ENCODE measurements around the gene HAPSTR1.

HAPSTR1 gene

DNA sequence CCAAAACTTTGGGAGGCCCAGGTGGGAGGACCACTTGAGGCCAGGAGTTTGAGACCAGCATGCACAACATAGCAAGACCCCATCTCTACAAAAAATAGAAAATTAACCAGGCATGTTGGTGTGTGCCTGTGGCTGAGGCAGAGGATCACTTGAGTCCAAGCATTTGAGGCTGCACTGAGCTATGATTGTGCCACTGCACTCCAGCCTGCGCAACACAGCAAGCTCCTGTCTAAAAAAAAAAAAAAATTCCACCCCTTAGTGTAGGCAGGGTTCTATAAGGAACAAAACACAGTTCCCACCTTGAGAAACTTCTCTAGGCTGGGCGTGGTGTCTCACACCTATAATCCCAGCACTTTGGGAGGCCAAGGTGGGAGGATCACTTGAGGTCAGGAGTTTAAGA, 36.3 kb upstream of the HAPSTR1 start:
- ChIA-PET CTCF (no interaction called here), POLR2A (no interaction called here)
- DNase-seq (ENCODE audit: extremely low spot score): no peak
- TF ChIP-seq FOXM1 (IDR thresholded peaks at IDR 0.05; ENCODE audit: borderline replicate concordance) (no peak), LEF1 (IDR thresholded peaks at IDR 0.05; ENCODE audit: borderline replicate concordance) (no peak), NFRKB (IDR thresholded peaks at IDR 0.05) (no peak), HDGF (IDR thresholded peaks at IDR 0.05; ENCODE audit: borderline replicate concordance) (no peak), ARNT (IDR thresholded peaks at IDR 0.05) (no peak)
- TF ChIP-seq, protein P1, sequence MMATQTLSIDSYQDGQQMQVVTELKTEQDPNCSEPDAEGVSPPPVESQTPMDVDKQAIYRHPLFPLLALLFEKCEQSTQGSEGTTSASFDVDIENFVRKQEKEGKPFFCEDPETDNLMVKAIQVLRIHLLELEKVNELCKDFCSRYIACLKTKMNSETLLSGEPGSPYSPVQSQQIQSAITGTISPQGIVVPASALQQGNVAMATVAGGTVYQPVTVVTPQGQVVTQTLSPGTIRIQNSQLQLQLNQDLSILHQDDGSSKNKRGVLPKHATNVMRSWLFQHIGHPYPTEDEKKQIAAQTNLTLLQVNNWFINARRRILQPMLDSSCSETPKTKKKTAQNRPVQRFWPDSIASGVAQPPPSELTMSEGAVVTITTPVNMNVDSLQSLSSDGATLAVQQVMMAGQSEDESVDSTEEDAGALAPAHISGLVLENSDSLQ (IDR thresholded peaks at IDR 0.05): no peak

DNA sequence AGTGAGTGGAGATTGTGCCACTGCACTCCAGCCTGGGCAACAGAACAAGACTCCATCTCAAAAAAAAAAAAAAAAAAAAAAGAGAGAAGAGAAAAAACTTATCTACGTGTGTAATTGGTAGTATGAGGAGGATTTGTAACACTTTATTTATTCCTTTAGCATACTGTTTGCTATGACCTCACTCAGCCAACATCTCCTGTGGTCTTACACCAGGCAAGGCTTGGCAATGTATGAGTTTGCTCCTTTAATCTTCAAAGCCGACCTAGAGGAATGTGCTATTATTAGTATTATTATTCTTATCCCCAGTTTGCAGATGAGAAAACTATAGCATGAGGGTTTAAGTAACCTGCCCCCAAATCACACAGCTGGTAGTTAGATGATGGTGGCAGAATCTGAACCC, 35.8 kb upstream of the HAPSTR1 start:
- CTCF ChIA-PET: no interaction called here
- DNase-seq (ENCODE audit: extremely low spot score): no peak
- POLR2A ChIA-PET: no interaction called here
- TF ChIP-seq CTBP1 (IDR thresholded peaks at IDR 0.05; ENCODE audit: borderline replicate concordance) (no peak), SP1 (IDR thresholded peaks at IDR 0.05) (no peak), BHLHE40 (IDR thresholded peaks at IDR 0.05; ENCODE audit: borderline replicate concordance) (no peak), FOXK2 (IDR thresholded peaks at IDR 0.05) (no peak), LEF1 (IDR thresholded peaks at IDR 0.05; ENCODE audit: borderline replicate concordance) (no peak), NFRKB (IDR thresholded peaks at IDR 0.05) (no peak), ELF4 (IDR thresholded peaks at IDR 0.05) (no peak), SUZ12 (IDR thresholded peaks at IDR 0.05) (no peak), ARNT (IDR thresholded peaks at IDR 0.05) (no peak), FOXA1 (IDR thresholded peaks at IDR 0.05) (no peak), L3MBTL2 (conservative IDR thresholded peaks at IDR 0.05) (no peak), FOXM1 (IDR thresholded peaks at IDR 0.05; ENCODE audit: borderline replicate concordance) (no peak), TARDBP (IDR thresholded peaks at IDR 0.05) (no peak), ZNF384 (IDR thresholded peaks at IDR 0.05) (no peak), HDGF (IDR thresholded peaks at IDR 0.05; ENCODE audit: borderline replicate concordance) (no peak)
- TF ChIP-seq, protein P1 (IDR thresholded peaks at IDR 0.05): no peak

DNA sequence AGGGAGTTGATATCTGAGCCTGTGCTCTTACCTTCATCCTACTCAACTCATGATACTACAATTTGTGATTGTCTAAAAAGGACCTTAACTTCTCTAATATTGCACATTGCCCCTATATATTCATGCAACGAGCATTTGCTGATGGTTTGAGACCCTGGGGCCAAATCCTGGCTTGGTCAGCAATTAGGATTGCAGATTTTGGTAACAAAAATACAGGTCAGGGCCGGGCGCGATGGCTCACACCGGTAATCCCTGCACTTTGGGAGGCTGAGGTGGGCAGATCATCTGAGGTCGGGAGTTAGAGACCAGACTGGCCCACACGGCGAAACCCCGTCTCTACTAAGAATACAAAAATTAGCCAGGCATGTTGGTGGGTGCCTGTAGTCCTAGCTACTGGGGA, 35.4 kb upstream of the HAPSTR1 start:
- TF ChIP-seq NFRKB (IDR thresholded peaks at IDR 0.05) (no peak), SP1 (IDR thresholded peaks at IDR 0.05) (no peak), HDGF (IDR thresholded peaks at IDR 0.05; ENCODE audit: borderline replicate concordance) (no peak), SUZ12 (IDR thresholded peaks at IDR 0.05) (no peak), FOXK2 (IDR thresholded peaks at IDR 0.05) (no peak), BHLHE40 (IDR thresholded peaks at IDR 0.05; ENCODE audit: borderline replicate concordance) (no peak), CTBP1 (IDR thresholded peaks at IDR 0.05; ENCODE audit: borderline replicate concordance) (no peak), ZNF384 (IDR thresholded peaks at IDR 0.05) (no peak), L3MBTL2 (conservative IDR thresholded peaks at IDR 0.05) (no peak), ARNT (IDR thresholded peaks at IDR 0.05) (no peak), ELF4 (IDR thresholded peaks at IDR 0.05) (no peak), FOXA1 (IDR thresholded peaks at IDR 0.05) (no peak), TARDBP (IDR thresholded peaks at IDR 0.05) (no peak)
- TF ChIP-seq, protein P1 (IDR thresholded peaks at IDR 0.05): no peak
- DNase-seq (ENCODE audit: extremely low spot score): no peak
- POLR2A ChIA-PET: no interaction called here
- CTCF ChIA-PET: no interaction called here

DNA sequence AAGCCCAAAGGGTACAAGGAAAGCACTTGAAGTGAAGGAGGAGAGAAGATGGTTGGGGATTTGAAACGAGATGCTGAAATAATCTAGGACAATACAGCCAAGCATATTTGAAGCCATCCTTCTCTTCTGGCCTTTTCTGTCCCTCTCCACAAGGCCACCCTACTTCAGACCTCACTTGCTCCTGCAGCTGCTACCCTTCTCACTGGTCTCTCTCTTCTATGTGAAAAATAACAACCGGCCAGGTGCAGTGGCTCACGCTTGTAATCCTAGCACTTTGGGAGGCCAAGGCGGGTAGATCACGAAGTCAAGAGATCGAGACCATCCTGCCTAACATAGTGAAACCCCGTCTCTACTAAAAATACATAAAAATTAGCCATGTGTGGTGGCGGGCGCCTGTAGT, 33.2 kb upstream of the HAPSTR1 start:
- DNase-seq (ENCODE audit: extremely low spot score): no peak
- CTCF ChIA-PET: no interaction called here
- POLR2A ChIA-PET: interaction anchor here (1.4 kb wide), 1 partner anchor 33 kb away, joined by 3 read pairs; the partner anchor contains the start of gene HAPSTR1
- no peak for TF ChIP-seq CTBP1 (IDR thresholded peaks at IDR 0.05; ENCODE audit: borderline replicate concordance)
- TF ChIP-seq FOXK2 (IDR thresholded peaks at IDR 0.05): no peak
- TF ChIP-seq BHLHE40 (IDR thresholded peaks at IDR 0.05; ENCODE audit: borderline replicate concordance): no peak
- TF ChIP-seq ZNF384 (IDR thresholded peaks at IDR 0.05): no peak
- TF ChIP-seq, protein P1 (IDR thresholded peaks at IDR 0.05): no peak
- no peak for TF ChIP-seq FOXM1 (IDR thresholded peaks at IDR 0.05; ENCODE audit: borderline replicate concordance)
- no peak for TF ChIP-seq FOXA1 (IDR thresholded peaks at IDR 0.05)
- TF ChIP-seq NFRKB (IDR thresholded peaks at IDR 0.05): no peak
- TF ChIP-seq LEF1 (IDR thresholded peaks at IDR 0.05; ENCODE audit: borderline replicate concordance): no peak
- no peak for TF ChIP-seq ARNT (IDR thresholded peaks at IDR 0.05)
- TF ChIP-seq ELF4 (IDR thresholded peaks at IDR 0.05): no peak
- no peak for TF ChIP-seq HDGF (IDR thresholded peaks at IDR 0.05; ENCODE audit: borderline replicate concordance)
- TF ChIP-seq L3MBTL2 (conservative IDR thresholded peaks at IDR 0.05): no peak
- TF ChIP-seq SP1 (IDR thresholded peaks at IDR 0.05): no peak
- no peak for TF ChIP-seq TARDBP (IDR thresholded peaks at IDR 0.05)
- no peak for TF ChIP-seq SUZ12 (IDR thresholded peaks at IDR 0.05)

DNA sequence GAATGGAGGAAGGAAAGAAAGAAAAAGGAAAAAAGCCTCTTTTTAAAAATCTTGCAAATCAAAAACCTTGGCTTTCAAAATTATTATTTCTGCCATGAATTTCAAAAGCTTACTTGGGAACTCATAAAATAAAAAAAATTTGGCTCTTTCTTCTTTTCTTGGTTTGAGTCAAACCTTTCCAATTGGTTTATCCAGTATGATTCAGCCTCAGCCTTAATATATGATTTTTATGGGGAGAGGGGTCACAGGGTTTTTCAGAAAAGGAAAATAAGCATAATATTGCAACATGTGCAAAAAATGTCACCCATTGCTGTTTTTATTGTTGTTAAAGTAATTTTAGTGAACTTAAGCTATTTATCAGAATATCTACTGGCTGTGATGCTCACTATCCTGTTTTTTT, 31.2 kb upstream of the HAPSTR1 start:
- ChIA-PET CTCF (interaction anchor here (1.7 kb wide), 1 partner anchor 10 kb away, joined by 3 read pairs; no protein-coding TSS in a partner anchor), POLR2A (interaction anchor here (1.8 kb wide), 1 partner anchor 31 kb away, joined by 6 read pairs; the partner anchor contains the start of gene HAPSTR1)
- TF ChIP-seq NFRKB (IDR thresholded peaks at IDR 0.05) (no peak), LEF1 (IDR thresholded peaks at IDR 0.05; ENCODE audit: borderline replicate concordance) (no peak), ARNT (IDR thresholded peaks at IDR 0.05) (no peak), SUZ12 (IDR thresholded peaks at IDR 0.05) (no peak), FOXM1 (IDR thresholded peaks at IDR 0.05; ENCODE audit: borderline replicate concordance) (no peak), CTBP1 (IDR thresholded peaks at IDR 0.05; ENCODE audit: borderline replicate concordance) (no peak), SP1 (IDR thresholded peaks at IDR 0.05) (no peak)
- TF ChIP-seq, protein P1 (IDR thresholded peaks at IDR 0.05): no peak
- no peak for DNase-seq (ENCODE audit: extremely low spot score)
